DMS 273 (cell line): ENCODE data around the gene CRYBB2.
"Not testable (repeated sequence)": the region's sequence is repeated elsewhere in the genome, so short reads cannot be mapped to it uniquely, and the experiment has no call there.

ENCODE experiments used
- DNase-seq: peaks from one replicate; lab custom pipeline; 2025; ENCODE audit not compliant: unreplicated experiment; lab: John Stamatoyannopoulos, UW

The CRYBB2 gene

GRCh38 chr22:25199731-25200520, 19.5 kb upstream of the CRYBB2 start, which contains the start of gene CRYBB3:
CRYBB3 (plus strand) TSS chr22:25199858; CDS start chr22:25201397, 1,539 bp downstream.
- DNase-seq = no peak

GRCh38 chr22:25200967-25201366, 18.5 kb upstream of the CRYBB2 start:
- no peak for DNase-seq

GRCh38 chr22:25201557-25202273, 17.7 kb upstream of the CRYBB2 start:
- DNase-seq = no peak

GRCh38 chr22:25202290-25202921, 17.0 kb upstream of the CRYBB2 start:
- peak; percentile 76 for DNase-seq

- no peak for DNase-seq
These were observed 16.4 kb upstream of the CRYBB2 start for GRCh38 chr22:25203082-25203481.

GRCh38 chr22:25204547-25204946, 14.9 kb upstream of the CRYBB2 start:
- not testable (repeated sequence) for DNase-seq

GRCh38 chr22:25205847-25206246, 13.6 kb upstream of the CRYBB2 start:
- no peak for DNase-seq

- DNase-seq = no peak
These were observed 12.4 kb upstream of the CRYBB2 start for GRCh38 chr22:25206998-25207397.

GRCh38 chr22:25207553-25208157, 11.8 kb upstream of the CRYBB2 start:
- DNase-seq = no peak

GRCh38 chr22:25208328-25208727, 11.1 kb upstream of the CRYBB2 start:
- no peak for DNase-seq

- DNase-seq = no peak
These were observed 10.5 kb upstream of the CRYBB2 start for GRCh38 chr22:25208743-25209505.

- no peak for DNase-seq
These were observed 8.6 kb upstream of the CRYBB2 start for GRCh38 chr22:25210793-25211192.

GRCh38 chr22:25212337-25212736, 7.1 kb upstream of the CRYBB2 start:
- DNase-seq = peak; percentile 13

GRCh38 chr22:25213221-25213620, 6.2 kb upstream of the CRYBB2 start:
- no peak for DNase-seq

- no peak for DNase-seq
These were observed 3.2 kb upstream of the CRYBB2 start for GRCh38 chr22:25216230-25216629.

GRCh38 chr22:25219948-25220442, 556 bp downstream of the CRYBB2 start:
- no peak for DNase-seq

- DNase-seq = no peak
These were observed 2.4 kb downstream of the CRYBB2 start for GRCh38 chr22:25221790-25222189.

- DNase-seq = no peak
These were observed 3.9 kb downstream of the CRYBB2 start for GRCh38 chr22:25223269-25223850.

- DNase-seq = no peak
These were observed 9.4 kb downstream of the CRYBB2 start for GRCh38 chr22:25228822-25229221.

- not testable (repeated sequence) for DNase-seq
These were observed 11.3 kb downstream of the CRYBB2 start for GRCh38 chr22:25230760-25231159.
